Activated CD4-positive, CD25-positive, alpha-beta regulatory T cell treated with anti-CD3 and anti-CD28 coated beads, Interleukin-2, amount 50 U/mL, for 16 hours (primary cell): Measurements from ENCODE around the gene ADORA1.

Source experiments
- DNase-seq: peaks from one replicate; pipeline ENCODE4 v3.0.0-alpha.2; 2020; ENCODE audit warnings: low read depth, low spot score

ADORA1 gene

GRCh38 chr1:203158423-203158822 lies 30.9 kb downstream of the ADORA1 start:
- no peak for DNase-seq

- DNase-seq = no peak
These were observed 31.6 kb downstream of the ADORA1 start for GRCh38 chr1:203158960-203159665.

- DNase-seq = no peak
These were observed 32.3 kb downstream of the ADORA1 start for GRCh38 chr1:203159844-203160243.

DNA sequence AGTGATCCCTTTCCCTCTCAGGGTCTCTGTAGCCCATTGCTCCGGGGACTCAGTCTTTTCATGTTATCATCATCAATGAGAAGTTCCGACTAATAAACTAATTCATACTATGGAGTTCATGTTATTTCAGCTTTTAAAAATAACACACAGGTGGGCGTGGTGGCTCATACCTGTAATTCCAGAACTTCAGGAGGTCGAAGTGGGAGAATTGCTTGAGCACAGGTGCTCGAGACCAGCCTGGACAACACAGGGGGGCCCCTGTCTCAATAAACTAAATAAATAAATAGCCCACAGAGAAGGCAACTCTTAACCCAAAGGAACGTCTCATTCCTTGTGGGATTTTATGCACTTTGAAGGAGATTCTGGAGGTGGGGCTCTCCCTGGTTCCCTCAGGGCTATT lies 33.6 kb downstream of the ADORA1 start:
- no peak for DNase-seq

- no peak for DNase-seq
These were observed 34.2 kb downstream of the ADORA1 start for GRCh38 chr1:203161703-203162102.

DNA sequence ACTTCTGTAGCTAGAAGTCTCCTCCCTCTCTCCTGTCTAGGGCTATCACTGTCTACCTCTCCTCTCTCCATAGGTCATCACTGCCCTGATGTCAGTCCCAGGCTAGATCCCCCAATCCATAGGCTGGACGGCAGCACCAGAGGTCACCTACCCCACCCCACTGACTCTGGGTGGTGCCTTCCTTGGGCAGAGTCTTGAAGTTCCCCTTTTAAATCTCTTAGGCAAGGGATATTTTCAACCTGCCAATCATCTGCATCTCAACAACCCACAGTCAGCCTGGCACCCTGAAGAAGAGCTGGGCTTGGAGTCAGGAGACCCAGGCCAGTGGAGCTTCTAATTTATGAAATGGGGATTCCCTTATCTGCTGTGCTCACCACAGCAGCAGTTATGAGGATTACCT lies 34.9 kb downstream of the ADORA1 start:
- no peak for DNase-seq

- no peak for DNase-seq
These were observed 36.5 kb downstream of the ADORA1 start for GRCh38 chr1:203163891-203164635.

- no peak for DNase-seq
These were observed 37.7 kb downstream of the ADORA1 start for GRCh38 chr1:203165101-203165799.

- DNase-seq = no peak
These were observed 38.3 kb downstream of the ADORA1 start for GRCh38 chr1:203165800-203166161.

GRCh38 chr1:203166192-203166940 lies 38.8 kb downstream of the ADORA1 start:
- no peak for DNase-seq

DNA sequence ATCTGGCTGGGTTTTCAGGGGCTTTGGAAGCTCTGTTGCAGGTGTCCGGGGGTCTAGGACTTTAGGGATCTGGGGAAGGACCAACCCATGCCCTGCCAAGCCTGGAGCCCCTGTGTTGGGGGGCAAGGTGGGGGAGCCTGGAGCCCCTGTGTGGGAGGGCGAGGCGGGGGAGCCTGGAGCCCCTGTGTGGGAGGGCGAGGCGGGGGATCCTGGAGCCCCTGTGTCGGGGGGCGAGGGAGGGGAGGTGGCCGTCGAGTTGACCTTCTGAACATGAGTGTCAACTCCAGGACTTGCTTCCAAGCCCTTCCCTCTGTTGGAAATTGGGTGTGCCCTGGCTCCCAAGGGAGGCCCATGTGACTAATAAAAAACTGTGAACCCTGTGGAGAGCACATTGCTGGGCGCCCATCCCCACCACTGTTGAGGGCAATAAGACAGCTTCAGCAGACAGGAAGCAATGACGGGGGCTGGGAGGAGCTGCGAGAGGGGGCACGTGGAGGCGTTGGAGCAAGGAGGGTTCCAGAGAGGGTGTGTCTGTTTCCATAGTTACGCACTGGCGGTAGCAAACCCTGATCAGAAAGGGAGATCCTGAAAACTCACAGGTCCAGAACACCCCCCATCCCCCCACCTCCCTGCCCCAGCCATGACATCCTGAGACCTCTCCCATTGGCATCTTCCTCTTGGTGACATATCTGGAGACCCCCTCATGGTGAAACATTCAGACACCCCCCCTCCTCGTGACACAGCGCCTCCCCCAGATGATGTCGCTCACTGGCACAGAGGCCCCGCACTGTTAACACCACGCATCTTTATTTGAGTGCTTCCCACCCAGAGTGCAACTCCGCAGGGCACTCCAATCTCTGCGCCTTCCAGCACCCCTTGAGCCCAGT lies 39.7 kb downstream of the ADORA1 start:
- no peak for DNase-seq

DNA sequence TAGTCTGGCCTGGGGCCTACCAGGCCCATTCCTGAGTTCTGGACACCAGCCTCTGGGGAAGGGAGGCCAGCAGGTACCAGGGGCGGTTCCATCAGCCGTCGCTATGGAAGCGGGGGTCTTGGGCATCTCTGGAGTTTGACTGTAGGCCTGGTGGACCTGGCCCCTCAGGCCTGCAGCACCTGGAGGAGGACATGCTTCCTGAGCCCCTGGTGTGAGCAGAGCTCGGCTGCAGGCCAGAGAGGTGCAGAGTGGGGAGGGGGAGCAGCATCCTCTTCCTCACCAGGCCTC lies 40.3 kb downstream of the ADORA1 start:
- DNase-seq = no peak

GRCh38 chr1:203168256-203168786 lies 40.8 kb downstream of the ADORA1 start:
- DNase-seq = no peak

GRCh38 chr1:203168991-203169390 lies 41.5 kb downstream of the ADORA1 start:
- DNase-seq = no peak

GRCh38 chr1:203169770-203170520 lies 42.4 kb downstream of the ADORA1 start:
- no peak for DNase-seq

DNA sequence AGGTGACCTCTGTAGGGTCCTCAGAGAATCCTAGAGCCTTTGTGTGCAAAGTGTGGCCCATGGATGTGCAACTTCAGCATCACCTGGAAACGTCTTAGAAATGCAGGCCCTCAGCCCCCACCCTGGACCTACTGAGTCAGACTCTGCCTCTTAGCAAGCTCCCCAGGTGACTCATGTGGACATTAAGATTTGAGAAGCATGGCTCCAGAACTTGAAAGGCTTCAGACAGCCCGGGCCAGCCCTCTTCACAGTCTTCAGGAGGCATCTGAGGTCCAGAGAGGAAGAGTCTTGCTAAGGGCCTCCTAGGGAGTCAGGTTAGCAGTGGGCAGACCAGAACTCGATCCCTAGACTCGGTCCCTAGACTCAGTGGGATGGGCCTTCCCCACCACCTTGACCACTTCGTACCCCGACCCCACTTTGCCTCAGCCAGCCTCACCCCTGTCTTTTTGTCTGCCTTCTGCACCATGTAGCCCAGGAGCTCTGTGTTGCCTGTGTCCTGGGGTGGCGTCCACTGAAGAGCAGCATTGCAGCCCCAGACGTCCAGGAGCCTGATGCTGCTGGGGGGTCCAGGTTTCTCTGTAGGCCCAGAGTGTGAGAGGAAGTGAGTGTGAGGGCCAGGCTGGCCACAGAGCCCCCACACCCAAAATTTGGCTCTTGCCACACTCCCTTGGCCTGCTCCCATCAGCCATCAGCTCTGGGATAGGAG lies 43.3 kb downstream of the ADORA1 start:
- DNase-seq = no peak

GRCh38 chr1:203171341-203172183 lies 44.0 kb downstream of the ADORA1 start:
- no peak for DNase-seq

- no peak for DNase-seq
These were observed 44.9 kb downstream of the ADORA1 start for GRCh38 chr1:203172184-203173010.
